Stomach (tissue), 9 donors: ENCODE results near the gene FAM187B. TPM values are rescaled to one million over a fixed set of nuclear protein-coding genes. Genes with fewer than 3 reads are reported as not detected.
A peak's percentile ranks its signal among the peaks of the same experiment; 100 is the strongest.

Experiments used
- DNase-seq, 2 donors: peaks; one replicate each; pipeline versions ENCODE4 v3.0.0 to v3.0.0-alpha.2; 2013 to 2019
- H3K27ac ChIP-seq, 5 donors: fragments of 200-600 bp in 4 of 5; sonication (generic) in 4 of 5; one replicate each; pipeline ENCODE4 v1.5.1; 2013 to 2019; ENCODE audit warnings: mild to moderate bottlenecking in 1 of 5, moderate library complexity in 1 of 5
- H3K27me3 ChIP-seq, 3 donors: fragments of 200-600 bp; sonication (generic); one replicate each; pipeline ENCODE4 v1.5.1; 2017 to 2019; ENCODE audit warnings: mixed run types in 1 of 3
- H3K36me3 ChIP-seq, 4 donors: fragments of 200-600 bp; sonication (generic); 1 replicate in 3 of 4; 2 replicates in 1 of 4; pipeline ENCODE4 v1.5.1; 2016 to 2019
- H3K4me1 ChIP-seq, 4 donors: fragments of 200-600 bp; sonication (generic); one replicate each; pipeline ENCODE4 v1.5.1; 2016 to 2019
- H3K4me3 ChIP-seq, 4 donors: fragments of 200-600 bp; sonication (generic) in 3 of 4; one replicate each; pipeline ENCODE4 v1.5.1; 2016 to 2019; ENCODE audit warnings: mild to moderate bottlenecking in 1 of 4
- H3K9me3 ChIP-seq, 4 donors: fragments of 200-600 bp; sonication (generic); one replicate each; pipeline ENCODE4 v1.5.1; 2016 to 2019
- CTCF ChIP-seq, 7 experiments: fragments of 450-650 bp in 4 of 7; fragments of 200-600 bp in 3 of 7; sonication (generic) in 3 of 7; IDR thresholded peaks; one replicate each; pipeline ENCODE4 v1.5.1; 2016 to 2019; ENCODE audit warnings: antibody characterized with exemption in 7 of 7, control low read depth in 2 of 7, mild to moderate bottlenecking in 1 of 7
- EP300 ChIP-seq: sonication (generic); formaldehyde crosslinking; IDR thresholded peaks from one replicate; pipeline ENCODE4 v1.6.1; 2017; ENCODE audit warnings: antibody characterized with exemption
- POLR2A ChIP-seq, 4 donors: fragments of 450-650 bp; IDR thresholded peaks; one replicate each; pipeline ENCODE4 v1.6.1; 2016; ENCODE audit warnings: antibody characterized with exemption in 4 of 4, control low read depth in 2 of 4, mild to moderate bottlenecking in 1 of 4, moderate library complexity in 1 of 4
- POLR2AphosphoS5 ChIP-seq, 3 donors: sonication (generic); formaldehyde crosslinking; IDR thresholded peaks; one replicate each; pipeline ENCODE4 v1.6.1; 2016; ENCODE audit warnings: antibody characterized with exemption in 3 of 3
- WGBS, 5 donors: extraction: QIAGEN DNeasy Blood & Tissue Kit in 3 of 5; methylation state at CpG; one replicate each; pipeline versions ENCODE4 v1.1.5 to v1.1.7; 2013 to 2018; 5-methylcytosine and 5-hydroxymethylcytosine counted together
- intact Hi-C: fragments of 100-400 bp; cut with DNase I; formaldehyde crosslinking; loops from one replicate; pipeline ENCODE4 v1.15.1; 2023; ENCODE audit warnings: low total_unique reads
- polyA plus RNA-seq, 3 donors: library from polyadenylated mRNA; stranded (reverse); fragments of 200-250 nt; gene quantifications; one replicate each; pipeline ENCODE4 v1.2.3, GENCODE V29; 2013
- total RNA-seq, 5 donors: library from RNA; depleted of rRNA; stranded (reverse); fragments of >200 nt; gene quantifications; one replicate each; pipeline versions ENCODE4 v1.1.0 to v1.2.3, GENCODE V29; 2014 to 2016
- donor health status: healthy with polysubstance abuse.
- donor health status: Bipolar disorder and iron deficiency.
- donor health status: healthy.

FAM187B gene
- total and polyA plus RNA-seq, 8 donors = 0.25 TPM; not detected in 7

GRCh38 chr19:35208121-35208520 lies 20.4 kb downstream of the FAM187B start:
- WGBS, 5 donors = 87 to 96% (median 92%) methylated on average over 8 of the region's 8 CpGs
- no peak for TF ChIP-seq POLR2AphosphoS5 (IDR thresholded peaks at IDR 0.05)
- no peak for TF ChIP-seq CTCF (IDR thresholded peaks at IDR 0.05)
- no peak for TF ChIP-seq EP300
- H3K4me1 ChIP-seq = peaks cover 9 to 31% (median 20%) of the 10 kb centered on the region in 4 donors
- no peaks in the 10 kb centered on the region for H3K27me3 ChIP-seq
- peak overlapping the region in 1 of 5 donors; percentile 64 for H3K27ac ChIP-seq
- H3K36me3 ChIP-seq = no peaks in the 10 kb centered on the region
- H3K4me3 ChIP-seq = no peak overlapping the region
- no peak for DNase-seq
- no peaks in the 10 kb centered on the region for H3K9me3 ChIP-seq
- intact Hi-C loops = no loop called here

GRCh38 chr19:35207391-35207871 lies 21.1 kb downstream of the FAM187B start:
- TF ChIP-seq EP300 = no peak
- no peak for TF ChIP-seq POLR2AphosphoS5 (IDR thresholded peaks at IDR 0.05)
- TF ChIP-seq POLR2A (IDR thresholded peaks at IDR 0.05) = no peak
- no peak for TF ChIP-seq CTCF (IDR thresholded peaks at IDR 0.05)
- Histone ChIP-seq H3K27me3 (no peaks in the 10 kb centered on the region), H3K9me3 (no peaks in the 10 kb centered on the region), H3K27ac (peak overlapping the region in 2 of 5 donors; percentile 18 to 64), H3K36me3 (no peaks in the 10 kb centered on the region), H3K4me1 (peaks cover 4 to 24% (median 19%) of the 10 kb centered on the region in 4 donors), H3K4me3 (no peak overlapping the region)
- intact Hi-C loops = no loop called here
- WGBS, 5 donors = 73 to 86% (median 77%) methylated on average over 8 of the region's 8 CpGs
- DNase-seq = no peak

GRCh38 chr19:35206855-35207254 lies 21.7 kb downstream of the FAM187B start:
- peak in 1 of 2 donors; percentile 10 for DNase-seq
- intact Hi-C loops = no loop called here
- 88 to 100% (median 95%) methylated on average over 1 of the region's 1 CpG for WGBS, 5 donors

GRCh38 chr19:35206379-35206778 lies 22.2 kb downstream of the FAM187B start:
- TF ChIP-seq POLR2AphosphoS5 (IDR thresholded peaks at IDR 0.05) (peak in 1 of 3 donors; percentile 35), POLR2A (IDR thresholded peaks at IDR 0.05) (no peak)
- WGBS, 5 donors = 18 to 34% (median 26%) methylated on average over 5 of the region's 5 CpGs
- Histone ChIP-seq H3K9me3 (no peaks in the 10 kb centered on the region), H3K4me1 (peaks cover 3 to 23% (median 19%) of the 10 kb centered on the region in 4 donors), H3K36me3 (no peaks in the 10 kb centered on the region), H3K27ac (peak overlapping the region in 2 of 5 donors; percentile 22 to 64), H3K27me3 (no peaks in the 10 kb centered on the region), H3K4me3 (no peak overlapping the region)
- peak in 1 of 2 donors; percentile 48 for DNase-seq
- intact Hi-C loops = no loop called here

More at GRCh38 chr19:35206855-35207254, 21.7 kb downstream of the FAM187B start:
- H3K4me3 ChIP-seq = no peak overlapping the region
- peak overlapping the region in 2 of 5 donors; percentile 18 to 64 for H3K27ac ChIP-seq
- H3K4me1 ChIP-seq = peaks cover 3 to 23% (median 19%) of the 10 kb centered on the region in 4 donors
- H3K27me3 ChIP-seq = no peaks in the 10 kb centered on the region
- H3K36me3 ChIP-seq = no peaks in the 10 kb centered on the region
- TF ChIP-seq EP300 (no peak), POLR2AphosphoS5 (IDR thresholded peaks at IDR 0.05) (no peak), POLR2A (IDR thresholded peaks at IDR 0.05) (no peak), CTCF (IDR thresholded peaks at IDR 0.05) (no peak)
- H3K9me3 ChIP-seq = no peaks in the 10 kb centered on the region

- H3K36me3 ChIP-seq = no peaks in the 10 kb centered on the region
- WGBS, 5 donors = 41 to 61% (median 43%) methylated on average over 6 of the region's 6 CpGs
- no peaks in the 10 kb centered on the region for H3K9me3 ChIP-seq
- DNase-seq = no peak
- H3K4me3 ChIP-seq = no peak overlapping the region
- no peaks in the 10 kb centered on the region for H3K27me3 ChIP-seq
- peak overlapping the region in 3 of 5 donors; percentile 22 to 64 (median 34) for H3K27ac ChIP-seq
- intact Hi-C loops = no loop called here
- TF ChIP-seq POLR2A (IDR thresholded peaks at IDR 0.05) = no peak
- no peak for TF ChIP-seq EP300
- no peak for TF ChIP-seq POLR2AphosphoS5 (IDR thresholded peaks at IDR 0.05)
- TF ChIP-seq CTCF (IDR thresholded peaks at IDR 0.05) = no peak
- H3K4me1 ChIP-seq = peaks cover 3 to 23% (median 19%) of the 10 kb centered on the region in 4 donors
These were observed 22.7 kb downstream of the FAM187B start for GRCh38 chr19:35205733-35206323.
